ENCODE measurements around the gene ADGRL3.
"Not testable (repeated sequence)": the region's sequence is repeated elsewhere in the genome, so short reads cannot be mapped to it uniquely, and the experiment has no call there.

The ADGRL3 gene

DNA sequence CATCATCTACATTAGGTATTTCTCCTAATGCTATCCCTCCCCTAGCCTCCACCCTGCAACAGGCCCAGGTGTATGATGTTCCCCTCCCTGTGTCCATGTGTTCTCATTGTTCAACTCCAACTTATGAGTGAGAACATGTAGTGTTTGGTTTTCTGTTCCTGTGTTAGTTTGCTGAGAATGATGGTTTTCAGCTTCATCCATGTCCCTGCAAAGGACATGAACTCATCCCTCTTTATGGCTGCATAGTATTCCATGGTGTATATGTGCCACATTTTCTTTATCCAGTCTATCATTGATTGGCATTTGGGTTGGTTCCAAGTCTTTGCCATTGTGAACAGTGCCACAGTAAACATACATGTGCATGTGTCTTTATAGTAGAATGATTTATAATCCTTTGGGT, 7.0 kb downstream of the ADGRL3 start:
- DNase-seq = not testable (repeated sequence)

DNA sequence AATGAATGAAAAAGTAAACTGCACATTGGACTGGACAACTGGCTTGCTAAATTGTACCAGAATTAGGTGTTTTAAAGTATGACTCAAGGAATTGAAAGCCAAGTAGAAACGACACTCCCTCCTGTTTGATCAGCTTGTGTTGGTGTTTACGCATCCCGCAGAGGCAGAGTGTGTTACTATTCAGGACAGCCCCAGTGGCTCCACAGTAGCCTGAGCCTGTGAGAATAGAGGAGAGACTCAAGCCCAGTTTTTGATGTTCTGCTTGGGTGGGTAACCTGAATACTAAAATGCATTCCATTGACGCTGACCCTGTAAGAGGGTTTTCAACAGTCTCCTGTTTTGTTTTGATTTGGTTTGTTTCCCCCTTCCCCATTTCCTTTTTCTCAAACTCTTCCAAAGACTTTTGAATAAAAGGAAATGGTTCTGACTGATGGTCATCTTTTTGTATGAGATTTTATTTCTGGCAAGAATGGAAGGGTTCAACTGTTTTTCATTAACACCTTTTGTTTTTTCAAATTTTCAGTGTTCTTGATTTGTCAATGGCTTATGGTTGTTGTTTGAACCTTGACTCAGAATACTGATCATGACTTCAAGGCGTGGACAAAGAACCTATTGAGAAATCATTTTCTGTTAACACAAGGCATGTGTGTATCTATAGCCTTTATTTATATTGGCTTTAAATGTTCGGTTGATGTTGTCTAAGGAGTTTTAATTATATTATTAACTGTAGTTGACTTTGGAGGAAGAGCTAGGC, 10.2 kb downstream of the ADGRL3 start:
- no peak for DNase-seq

DNA sequence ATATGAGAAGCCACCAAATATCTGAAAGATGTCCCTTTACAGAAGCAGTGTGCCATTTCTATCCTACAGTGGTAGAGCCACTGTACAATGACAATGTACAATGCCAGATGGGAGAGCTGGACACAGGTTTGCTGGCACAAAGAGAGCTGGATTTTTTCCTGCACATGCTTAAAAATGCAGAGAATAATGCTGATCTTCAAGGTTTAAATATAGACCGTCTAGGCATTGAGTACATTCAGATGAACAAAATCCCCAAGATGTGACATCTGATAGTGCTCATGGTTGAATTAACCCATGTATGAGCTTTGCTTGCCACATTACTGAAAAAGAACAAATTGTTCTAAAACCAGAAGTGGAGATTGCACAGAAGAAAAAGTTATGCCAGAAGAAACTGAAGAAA, 11.7 kb downstream of the ADGRL3 start:
- no peak for DNase-seq

DNA sequence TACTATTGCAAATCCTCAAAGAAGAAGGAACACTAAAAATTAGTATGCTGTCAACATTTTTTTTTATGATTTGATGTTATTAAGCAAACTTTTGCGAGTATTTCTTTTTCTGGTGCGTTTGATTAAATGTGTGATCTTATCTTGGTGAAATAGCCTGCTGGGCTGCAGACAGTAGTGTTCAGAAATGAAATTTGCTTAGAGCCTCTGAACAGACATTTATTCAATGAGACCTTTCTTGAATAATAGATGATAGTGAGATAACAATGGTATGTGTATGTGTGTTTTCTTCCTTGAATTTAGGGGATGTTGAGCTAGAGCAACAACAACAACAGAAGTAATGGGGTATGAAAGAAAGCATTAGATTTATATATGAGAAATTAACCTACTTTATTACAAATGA, 12.7 kb downstream of the ADGRL3 start:
- DNase-seq = no peak

DNA sequence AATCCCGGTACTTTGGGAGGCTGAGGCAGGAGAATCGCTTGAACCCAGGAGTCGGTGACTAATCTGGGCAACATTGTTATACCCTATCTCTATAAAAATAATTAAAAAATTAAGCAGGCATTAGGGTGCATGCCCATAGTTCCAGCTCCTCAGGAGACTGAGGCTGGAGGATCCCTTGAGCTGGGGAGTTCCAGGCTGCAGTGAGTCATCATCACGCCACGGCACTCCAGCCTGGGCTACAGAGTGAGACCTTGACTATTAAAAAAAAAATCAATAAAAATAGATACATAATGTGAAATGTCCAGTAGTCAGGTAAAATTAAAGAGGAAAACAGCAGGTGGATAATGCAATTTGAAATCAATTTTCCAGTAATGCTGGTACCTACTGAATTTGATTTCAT, 14.6 kb downstream of the ADGRL3 start:
- no peak for DNase-seq

DNA sequence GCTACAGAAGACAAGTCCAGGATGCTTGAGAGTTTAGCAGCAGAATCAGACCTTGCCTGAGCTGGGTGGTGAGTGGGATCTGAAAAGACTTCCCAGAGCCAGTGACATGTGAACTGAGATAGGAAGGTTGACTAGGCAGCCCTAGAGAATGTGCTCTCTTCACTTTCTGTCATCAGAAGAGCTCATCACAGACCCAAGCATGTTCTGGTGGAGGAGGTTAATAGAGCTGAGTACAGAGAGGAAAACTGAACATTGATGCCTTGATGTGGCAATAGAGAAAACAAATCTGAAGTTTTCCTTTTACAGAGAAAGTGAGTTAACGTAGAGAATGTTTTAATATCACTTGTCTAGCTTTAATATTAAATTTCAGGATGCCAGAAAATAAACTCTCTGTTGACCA, 17.1 kb downstream of the ADGRL3 start:
- DNase-seq = no peak

DNA sequence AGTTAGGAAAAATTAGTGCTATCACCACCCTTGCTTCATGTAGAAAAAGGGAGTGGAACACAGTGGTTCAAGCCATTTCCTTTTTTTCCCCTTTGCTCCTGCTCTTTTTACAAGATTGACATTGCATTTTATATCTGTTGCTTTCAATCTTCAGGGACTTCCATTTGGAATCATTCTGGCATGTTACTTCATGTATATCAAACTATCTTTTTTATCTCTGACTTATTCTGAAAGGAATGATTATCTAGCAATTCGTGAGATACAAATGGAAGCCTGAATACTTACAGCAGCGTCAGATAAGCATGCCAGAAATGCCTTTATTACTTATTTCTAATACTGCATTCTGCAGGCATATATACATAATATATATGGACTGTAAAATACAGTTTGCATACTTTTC, 20.4 kb downstream of the ADGRL3 start:
- no peak for DNase-seq

DNA sequence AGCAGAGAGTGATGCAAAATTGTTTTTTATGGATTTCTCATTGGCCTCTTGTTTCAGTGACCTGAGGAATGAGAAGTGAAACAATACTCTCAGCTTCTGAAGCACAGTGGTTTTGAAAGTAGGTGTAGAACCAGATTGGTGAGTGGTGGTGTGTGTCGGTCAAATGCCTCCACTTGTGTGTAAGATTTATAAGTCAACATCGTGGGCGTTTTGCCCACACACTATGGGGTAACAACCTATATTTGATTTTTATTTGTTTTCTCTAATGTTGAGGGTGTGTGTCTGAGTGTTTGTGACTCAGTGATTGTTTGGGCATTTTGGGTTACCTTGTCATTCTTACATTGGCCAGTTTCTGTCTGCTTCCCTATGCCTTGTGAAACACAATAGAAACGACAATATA, 23.3 kb downstream of the ADGRL3 start:
- no peak for DNase-seq

DNA sequence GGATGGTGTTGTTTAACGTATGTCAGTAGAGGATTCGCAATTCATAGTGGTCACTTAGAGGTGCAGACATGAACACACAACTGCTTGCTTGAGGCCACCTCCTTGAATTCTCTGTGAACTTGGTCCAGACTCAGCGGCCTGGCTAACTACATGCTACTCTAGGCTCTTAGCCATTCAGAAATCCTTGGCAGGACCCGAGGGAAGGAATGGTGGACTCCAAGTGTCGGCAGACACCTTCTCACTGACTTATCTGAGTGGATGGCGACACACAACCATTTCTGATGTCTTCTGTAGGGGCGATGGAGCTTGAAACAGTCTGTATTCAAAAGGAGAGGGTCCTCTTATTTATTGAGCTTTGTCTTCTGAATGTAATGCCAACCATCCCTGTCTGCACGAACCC, 24.4 kb downstream of the ADGRL3 start:
- no peak for DNase-seq

DNA sequence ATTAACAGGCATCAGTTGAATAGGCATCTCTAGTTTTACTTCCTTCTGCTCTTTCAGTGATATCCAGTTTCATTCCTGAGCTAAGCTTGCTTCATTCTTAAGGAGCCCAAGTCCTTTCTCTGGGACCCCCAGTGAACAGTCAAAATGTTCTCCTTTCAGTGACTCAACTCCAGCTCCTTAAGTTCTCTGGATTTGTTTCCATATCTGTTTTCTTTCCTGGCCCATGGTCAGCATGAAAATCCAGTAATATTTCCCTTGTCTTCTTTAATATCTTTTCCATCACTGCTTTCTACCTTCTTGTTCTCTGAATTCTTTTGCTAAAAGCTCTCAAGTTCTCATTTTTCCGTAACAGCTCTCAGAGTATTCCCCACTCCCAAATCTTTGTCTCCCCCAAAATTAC, 25.5 kb downstream of the ADGRL3 start:
- no peak for DNase-seq

DNA sequence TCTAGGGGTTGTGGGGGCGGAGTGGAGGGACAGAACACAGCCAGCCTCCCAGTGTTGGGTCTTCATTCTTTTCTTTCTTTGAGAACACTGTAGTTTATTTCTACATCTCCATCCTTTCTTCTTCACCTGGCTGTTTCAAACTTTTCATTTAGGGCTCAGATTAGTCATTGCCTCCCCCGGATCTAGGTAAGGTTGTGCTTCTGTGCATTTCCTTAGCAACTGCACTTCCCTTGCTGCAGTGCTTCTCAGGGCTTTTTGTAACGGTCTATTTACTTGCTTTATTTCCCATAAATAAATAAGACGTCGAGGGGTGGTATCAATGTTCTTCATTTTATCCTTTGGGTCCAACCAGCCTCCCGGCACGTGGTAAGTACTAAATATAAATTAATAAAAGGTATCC, 31.3 kb downstream of the ADGRL3 start:
- no peak for DNase-seq

DNA sequence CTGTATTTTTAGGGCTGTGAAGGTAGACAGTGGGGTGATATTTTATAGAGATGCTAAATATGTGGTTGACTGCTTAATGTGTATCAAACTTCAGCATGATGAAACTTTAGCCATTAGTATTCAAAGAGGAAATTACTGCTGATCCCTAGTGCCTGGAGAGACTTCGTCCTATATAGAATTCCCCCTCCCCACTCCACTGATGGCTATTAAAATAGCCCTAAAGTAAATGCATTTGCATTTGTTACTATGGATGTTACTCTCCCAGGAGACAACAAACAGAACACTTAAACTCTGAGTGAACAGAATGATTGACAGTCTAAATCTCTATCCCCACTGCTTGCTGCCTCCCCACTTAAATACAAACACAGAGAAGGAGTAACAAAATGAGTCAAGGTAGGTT, 39.1 kb downstream of the ADGRL3 start:
- no peak for DNase-seq

DNA sequence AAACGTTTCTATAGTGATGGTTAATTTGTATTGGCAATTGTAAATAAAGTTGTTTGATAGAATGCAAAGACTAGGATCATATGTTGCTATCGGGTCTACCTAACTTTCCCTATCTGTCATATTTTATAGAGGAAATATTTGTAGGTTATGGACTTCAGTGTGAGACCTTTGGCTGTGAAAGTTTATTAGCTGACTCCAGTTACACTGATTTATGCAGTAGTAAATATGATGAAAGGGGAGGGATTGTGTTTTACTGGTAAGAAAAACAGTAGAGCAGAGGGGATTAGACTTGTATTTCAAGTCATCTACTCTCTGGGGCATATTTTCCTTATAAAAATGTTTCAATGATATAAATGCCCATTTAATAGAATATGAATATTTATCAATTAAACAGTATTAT, 43.8 kb downstream of the ADGRL3 start:
- DNase-seq = no peak

DNA sequence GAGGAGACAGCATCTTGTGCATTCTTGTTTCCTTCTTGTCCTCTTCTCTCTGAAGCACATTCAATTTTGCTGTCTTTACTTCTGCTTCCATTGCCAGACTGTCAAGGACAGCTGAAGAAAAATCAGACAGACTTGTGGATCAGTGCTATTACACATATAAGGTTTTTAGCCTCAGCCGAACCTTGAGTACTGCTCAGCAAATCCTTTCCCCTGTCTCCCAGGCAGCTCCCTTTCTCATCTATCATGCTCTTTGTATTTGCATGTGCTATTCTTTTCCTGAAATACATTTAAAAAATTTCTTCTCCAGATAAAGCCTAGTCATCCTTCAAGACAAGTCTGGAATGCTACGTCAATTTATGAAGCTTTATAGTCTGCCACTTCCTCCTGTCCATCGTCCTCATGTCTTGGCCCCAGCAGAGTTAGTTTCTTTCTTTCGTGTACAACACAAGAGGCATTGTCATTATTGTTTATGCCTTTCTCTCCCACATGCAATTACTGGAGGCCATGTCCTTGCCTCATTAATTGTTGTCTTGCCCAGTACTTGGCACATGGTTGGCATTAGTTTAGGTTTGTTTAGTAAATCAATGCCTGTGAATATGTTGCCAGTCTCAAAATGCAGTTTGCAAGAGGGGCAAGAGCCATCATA, 45.1 kb downstream of the ADGRL3 start:
- DNase-seq = no peak

DNA sequence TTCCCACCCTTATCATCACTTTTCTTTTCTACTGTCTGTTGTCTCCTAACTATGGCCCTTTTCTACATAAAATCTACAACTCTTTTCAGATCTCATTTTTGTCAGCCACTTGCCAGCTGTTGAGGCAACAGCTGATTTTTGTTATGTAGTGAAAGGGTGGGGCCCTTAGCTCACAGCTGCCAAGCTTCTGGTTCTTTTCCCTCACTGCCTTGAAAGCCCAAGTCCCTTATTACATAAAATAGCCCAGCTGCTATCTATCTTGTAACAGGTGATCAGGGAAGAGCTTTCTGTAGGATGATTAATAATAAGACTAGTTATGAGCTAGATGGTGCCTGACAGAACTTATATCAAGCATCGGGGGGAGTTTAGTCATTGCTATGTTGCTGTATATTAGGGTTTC, 45.9 kb downstream of the ADGRL3 start:
- DNase-seq = no peak

DNA sequence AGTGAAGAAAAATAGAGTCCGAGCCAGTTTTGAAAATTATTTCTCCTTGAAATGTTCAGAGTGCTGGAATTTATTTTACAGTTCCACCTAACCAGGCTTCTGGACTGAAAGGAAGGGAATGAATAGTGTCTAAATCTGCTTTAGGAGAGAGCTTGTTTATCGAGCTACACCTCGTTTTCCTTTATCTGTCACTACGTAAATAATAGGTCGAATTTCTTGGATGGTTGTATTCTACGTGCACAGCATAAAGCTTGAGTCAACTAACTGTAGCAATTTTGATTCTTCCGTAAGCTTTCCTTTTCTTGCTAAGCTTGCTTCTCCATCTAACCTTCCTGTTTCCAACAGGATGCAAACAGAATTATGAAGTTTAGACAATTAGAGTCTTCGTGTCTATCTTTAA, 48.6 kb downstream of the ADGRL3 start:
- DNase-seq = no peak

DNA sequence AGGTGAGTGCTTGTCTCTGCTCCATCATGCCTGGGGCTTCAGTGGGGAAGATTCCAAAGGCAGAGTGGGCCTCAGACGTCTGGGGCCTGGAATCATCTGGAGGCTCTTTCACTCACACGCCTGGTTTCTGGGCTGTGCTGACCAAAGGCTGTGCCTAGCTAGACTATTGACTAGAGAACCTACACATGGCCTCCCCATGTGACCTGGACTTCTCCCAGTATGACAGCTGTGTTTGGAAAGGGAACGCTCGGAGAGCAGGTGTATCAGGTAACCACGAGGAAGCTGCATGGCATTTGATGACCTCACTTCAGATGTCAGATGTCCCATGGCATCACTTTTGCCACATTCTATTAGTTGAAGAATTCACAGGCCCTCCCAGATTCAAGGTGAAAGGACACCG, 51.0 kb downstream of the ADGRL3 start:
- DNase-seq = no peak

DNA sequence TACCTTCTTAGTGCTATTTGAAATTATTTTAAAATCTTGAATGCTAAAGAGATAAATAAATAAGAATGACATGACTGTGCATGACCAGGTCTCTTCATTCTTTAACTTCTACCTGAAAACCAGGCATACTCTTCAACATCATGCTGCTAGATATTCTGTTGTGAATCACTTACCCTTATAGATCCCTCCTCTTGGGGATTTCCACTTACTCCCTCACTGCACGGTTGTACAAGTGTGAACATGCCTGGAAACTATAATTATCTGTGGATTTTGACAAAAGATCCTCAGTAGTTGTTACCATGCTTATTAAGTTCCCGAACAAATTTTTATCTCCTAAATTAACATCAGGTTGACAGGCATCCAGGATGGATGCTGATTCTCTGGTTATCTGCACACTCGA, 54.3 kb downstream of the ADGRL3 start:
- DNase-seq = no peak

DNA sequence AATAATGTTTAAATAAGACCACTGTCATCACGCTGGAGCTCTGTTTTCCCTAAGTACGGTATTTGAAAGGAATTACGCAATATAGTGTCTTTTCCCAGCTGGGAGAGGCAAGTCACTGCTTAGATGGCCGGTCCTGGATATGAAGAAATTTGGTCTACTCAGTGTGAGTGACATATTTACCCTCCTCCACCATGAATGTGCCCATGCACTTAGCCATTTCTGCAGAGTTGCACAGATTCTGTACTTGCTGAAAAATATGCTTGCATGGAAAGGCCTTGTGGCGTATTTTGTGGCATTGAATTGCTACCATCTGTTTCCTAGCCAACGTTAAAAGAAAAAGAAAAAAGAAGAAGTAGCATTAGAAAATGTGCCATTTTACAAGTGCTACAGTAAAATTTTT, 73.1 kb downstream of the ADGRL3 start:
- DNase-seq = no peak

DNA sequence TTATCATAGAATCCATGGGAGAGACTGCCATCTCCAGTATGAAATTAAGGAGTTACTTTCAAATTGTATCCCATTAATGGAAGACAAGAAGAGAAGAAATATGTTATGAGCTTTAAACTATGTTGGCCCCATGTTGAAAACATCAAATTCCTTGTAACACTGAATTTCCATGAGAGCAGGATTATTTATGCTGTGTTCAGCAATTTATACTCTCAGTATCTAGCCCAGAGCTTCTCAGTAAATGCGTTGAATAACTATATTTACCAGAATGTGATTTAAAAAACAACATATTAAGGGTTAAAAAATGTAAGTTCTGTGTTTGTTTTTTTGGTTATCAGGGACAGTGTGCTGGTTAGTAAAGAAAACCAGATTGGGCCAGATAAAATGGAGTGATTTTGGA, 74.2 kb downstream of the ADGRL3 start:
- DNase-seq = no peak

DNA sequence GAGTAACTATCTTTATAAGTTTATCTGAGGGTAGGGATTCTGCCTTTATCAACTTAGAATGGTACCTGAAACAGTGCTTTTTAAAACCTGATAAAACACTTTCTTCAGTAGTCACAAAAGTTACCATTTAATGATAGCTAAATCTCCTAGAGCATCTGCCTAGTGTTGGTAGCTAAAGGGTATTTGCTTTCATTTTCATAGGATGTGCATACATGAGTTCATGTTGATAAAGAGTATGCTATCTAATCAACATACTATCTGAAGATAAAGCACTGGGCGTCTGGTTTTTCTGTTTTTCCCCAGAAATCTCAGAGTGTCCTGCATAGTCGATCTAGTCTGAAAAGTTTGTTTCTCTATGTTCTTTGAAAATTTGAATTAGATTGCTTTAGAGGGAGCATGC, 75.1 kb downstream of the ADGRL3 start:
- DNase-seq = no peak

DNA sequence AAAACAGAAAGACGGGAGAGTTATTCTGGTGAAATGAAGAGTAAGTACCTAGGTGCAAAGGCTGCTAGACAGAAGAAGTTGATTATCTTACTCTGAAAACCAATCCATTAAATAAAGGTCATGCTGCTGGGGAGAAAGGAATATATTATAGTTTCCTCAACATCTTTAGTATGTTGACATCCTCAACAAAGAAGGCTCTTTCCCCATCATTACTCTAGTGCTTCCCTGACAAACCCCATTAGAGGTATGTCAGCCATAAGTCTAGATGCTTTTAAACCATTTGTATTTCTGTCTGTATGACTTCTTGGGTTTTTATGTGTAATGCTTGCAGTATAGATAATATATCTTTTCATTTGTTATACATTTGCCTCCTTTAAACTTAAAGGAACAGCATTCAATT, 75.9 kb downstream of the ADGRL3 start:
- no peak for DNase-seq

DNA sequence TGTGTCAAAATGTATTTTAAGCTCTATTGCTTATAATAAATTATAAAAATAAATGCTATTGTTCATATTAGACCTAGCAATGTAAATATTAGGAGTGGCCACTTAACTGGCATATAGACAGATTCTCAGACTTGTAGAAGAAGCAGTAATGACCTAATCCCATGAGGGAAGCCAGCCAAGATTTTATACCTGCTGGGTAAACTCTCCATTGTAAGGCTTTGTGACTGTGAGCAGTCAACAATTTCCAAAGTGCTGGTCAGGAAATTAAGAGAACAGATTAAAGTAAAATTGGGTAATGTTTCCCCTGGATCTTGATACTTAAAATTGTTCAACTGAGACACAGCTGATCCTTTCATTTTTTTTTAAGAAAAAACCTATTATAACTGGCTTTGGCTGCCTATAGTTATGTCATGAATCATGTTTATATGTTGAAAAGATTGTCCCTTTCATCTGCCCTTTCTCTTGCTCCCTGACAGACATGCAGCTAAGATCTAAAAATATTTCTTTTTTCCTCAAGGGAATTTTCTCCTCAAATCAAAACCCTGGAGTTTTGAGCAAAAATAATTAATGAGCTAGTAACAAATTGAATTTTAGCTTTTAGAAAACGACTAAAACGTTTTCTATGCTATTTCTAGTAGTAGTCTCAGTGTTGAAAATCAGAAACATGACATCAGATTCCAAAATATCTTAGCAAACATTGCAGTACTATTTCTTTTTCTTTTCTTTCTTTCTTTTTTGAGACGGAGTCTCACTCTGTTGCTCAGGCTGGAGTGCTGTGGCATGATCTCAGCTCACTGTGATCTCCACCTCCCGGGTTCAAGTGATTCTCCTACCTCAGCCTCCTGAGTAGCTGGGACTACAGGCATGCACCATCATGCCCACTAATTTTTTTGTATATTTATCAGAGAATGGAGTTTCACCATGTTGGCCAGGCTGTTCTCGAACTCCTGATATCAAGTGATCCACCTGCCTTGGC, 77.9 kb downstream of the ADGRL3 start:
- no peak for DNase-seq

DNA sequence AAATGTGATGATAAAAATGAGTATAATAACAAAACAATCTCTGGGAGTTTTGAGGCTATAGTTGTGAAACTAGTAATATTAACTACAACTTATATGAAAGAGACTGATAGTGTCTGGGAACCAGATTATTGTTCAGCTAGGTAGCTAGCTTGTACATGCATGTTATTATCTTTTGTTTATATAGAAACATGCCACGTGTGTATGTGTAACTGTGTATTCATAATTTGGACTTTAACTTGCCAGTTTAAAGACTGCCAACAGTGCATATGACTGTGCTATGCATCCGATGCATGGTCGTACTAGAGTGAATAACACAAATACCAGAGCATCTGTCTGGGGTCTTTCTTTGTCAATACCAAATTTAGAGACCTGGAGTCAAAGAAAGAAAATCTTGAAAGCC, 92.2 kb downstream of the ADGRL3 start:
- no peak for DNase-seq

Data from activated naive CD4-positive, alpha-beta T cell treated with anti-CD3 and anti-CD28 coated beads, Interleukin-2, amount 50 U/mL, for 16 hours (primary cell).